T follicular helper cell (primary cell): ENCODE data around the gene CCL16.

ENCODE experiments used
- DNase-seq: peaks from one replicate; pipeline ENCODE4 v3.0.0-alpha.2; 2020; ENCODE audit warnings: low read depth

Gene CCL16

GRCh38 chr17:35986643-35987042 is 5.3 kb upstream of the CCL16 start, which contains the start of gene CCL14:
TSS of gene CCL14 (minus strand) at chr17:35986729. CDS start at chr17:35986649, 80 bp downstream.
- no peak for DNase-seq

GRCh38 chr17:35984140-35984539 is 2.8 kb upstream of the CCL16 start:
- no peak for DNase-seq

GRCh38 chr17:35982409-35983191 is 1.3 kb upstream of the CCL16 start:
- no peak for DNase-seq

- no peak for DNase-seq
Measured at GRCh38 chr17:35981908-35982330, 622 bp upstream of the CCL16 start.

DNA sequence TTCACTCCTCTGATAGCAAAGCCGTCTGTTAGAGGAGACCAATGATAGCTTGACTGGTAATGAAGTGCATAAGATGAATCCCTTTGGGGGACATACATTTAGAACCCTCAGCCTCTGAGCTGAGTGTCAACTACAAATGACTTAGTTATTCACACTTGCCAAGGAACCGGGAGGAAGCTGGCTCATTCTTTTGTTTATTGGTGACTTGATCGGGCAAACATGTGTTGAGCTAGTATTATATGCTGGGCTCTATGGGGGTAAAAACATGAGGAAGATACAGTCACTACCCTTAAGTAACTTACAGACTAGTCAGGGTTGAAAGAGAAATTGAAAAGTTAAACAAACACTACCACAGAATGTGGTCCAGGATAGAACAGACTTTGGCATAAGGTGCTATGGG is 3.0 kb downstream of the CCL16 start:
- no peak for DNase-seq

- DNase-seq: no peak
Measured at GRCh38 chr17:35977509-35977908, 3.8 kb downstream of the CCL16 start.

GRCh38 chr17:35973333-35974260 is 7.7 kb downstream of the CCL16 start:
- no peak for DNase-seq

GRCh38 chr17:35972945-35973332 is 8.4 kb downstream of the CCL16 start:
- DNase-seq: no peak

- DNase-seq: no peak
Measured at GRCh38 chr17:35972535-35972934, 8.8 kb downstream of the CCL16 start.

DNA sequence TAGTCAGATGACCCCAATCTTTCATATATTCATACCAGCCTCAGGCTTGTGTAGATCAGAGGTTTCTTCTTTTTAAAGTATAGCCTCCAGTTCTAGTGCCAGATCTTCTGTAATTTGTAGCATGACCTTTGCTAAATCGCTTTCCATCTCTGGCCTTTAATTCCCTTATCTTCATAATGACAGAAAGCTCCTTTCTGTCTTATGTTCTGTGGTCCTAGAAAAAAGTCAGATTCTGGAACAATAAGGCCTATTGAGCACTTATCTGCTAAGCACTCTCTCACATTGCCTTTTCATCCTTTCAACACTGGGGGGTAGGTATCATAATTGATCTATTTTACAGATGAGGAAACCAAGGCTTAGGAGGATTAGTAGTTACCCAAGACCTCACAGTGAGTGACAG is 9.2 kb downstream of the CCL16 start:
- DNase-seq: no peak

DNA sequence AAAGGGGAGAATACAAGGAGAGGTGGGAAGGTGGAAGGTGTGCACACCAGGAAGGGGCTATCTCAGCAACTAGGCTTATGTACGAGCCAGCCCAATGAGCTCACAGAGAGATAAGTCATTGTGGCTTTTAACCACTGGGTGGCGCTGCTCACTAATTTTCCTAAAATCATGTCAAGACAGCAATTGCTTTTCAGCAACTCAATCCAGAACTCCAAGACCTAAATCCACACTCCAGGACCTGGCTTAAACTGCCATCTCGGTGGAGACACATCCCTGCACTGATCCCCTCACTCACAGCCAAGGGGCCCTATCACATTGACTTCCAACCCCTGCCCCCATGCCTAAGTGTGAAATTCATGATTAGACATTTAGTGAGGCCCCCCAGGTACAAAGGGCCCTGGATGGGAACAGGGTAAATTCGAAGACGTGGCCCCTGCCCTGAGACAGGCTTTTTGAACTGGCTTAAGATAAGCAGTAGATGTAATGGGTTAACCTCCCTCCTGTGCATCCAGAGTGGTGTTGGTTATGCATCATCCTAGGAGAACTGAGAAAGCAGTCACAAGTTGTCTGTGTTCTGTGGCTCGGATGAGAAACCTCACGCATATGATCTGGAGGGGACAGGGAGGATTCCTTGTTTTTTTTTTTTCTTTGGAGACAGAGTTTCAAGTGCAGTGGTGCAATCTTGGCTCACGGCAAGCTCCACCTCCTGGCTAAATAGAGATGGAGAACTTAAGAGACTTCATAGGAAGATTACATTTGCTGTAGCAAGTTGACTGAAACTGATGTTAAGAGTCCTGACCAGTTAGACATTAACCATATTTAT is 11.5 kb downstream of the CCL16 start:
- peak; percentile 43 for DNase-seq

- no peak for DNase-seq
Measured at GRCh38 chr17:35968520-35969054, 12.7 kb downstream of the CCL16 start.

GRCh38 chr17:35965272-35965671 is 16.0 kb downstream of the CCL16 start:
- no peak for DNase-seq

DNA sequence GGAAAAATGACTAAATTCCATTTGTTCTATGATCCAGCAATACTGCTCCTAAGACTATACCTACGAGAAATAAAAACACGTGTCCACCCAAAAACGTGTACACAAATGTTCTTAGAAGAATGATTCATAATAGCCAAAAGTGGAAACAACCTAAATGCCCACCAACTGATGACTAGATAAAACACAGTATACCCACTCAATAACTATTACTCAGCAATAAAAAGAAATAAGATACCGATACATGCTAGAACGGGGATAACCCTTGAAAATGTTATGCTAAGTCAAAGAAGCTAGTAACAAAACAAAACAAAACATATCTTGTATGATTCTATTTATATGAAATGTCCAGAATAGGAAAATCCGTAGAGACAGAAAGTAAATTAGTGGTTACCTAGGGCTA is 17.6 kb downstream of the CCL16 start:
- no peak for DNase-seq

- no peak for DNase-seq
Measured at GRCh38 chr17:35953720-35954119, 27.6 kb downstream of the CCL16 start.

- no peak for DNase-seq
Measured at GRCh38 chr17:35949401-35949800, 31.9 kb downstream of the CCL16 start.

- DNase-seq: no peak
Measured at GRCh38 chr17:35948092-35948491, 33.2 kb downstream of the CCL16 start.

GRCh38 chr17:35947156-35947585 is 34.1 kb downstream of the CCL16 start:
- DNase-seq: peak; percentile 6

DNA sequence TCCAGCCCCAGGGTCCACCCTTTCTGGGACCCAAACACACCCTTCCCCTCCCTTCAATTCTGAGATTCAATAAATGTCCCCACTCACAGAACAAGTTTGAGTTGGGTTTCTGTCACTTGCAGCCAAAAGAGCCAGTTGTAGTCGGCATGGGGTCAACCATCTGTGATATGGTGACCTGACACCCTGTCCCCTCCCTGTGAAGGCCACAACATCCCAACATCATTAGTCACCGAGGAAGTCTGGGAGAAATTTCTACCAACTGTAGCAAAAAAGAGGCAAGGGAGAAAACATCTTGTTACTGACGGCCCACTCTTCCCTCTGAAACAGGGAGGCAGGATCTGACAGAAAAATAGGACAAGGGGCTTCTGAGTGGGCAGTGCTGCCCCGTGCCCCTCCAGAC is 37.1 kb downstream of the CCL16 start:
- DNase-seq: no peak

DNA sequence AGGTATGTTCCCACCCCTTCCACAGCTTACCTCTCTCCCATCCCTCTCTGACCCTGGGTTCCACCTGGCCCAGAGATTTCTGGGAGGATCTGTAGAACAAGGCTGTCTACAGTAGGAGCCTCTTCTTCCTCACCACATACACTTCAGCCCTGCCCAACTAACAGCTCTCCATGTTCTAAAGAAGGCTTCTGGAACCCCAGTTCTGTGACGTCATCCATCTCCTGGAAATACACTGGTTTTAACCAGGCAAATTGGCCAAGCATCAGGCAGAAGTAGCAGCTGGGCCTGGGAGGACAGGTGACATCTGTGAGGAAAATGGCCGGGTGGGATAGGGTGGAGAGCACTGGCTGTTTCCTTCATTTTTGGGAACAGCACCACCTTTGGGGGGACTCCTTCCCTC is 37.8 kb downstream of the CCL16 start, which contains the start of gene LYZL6:
Gene LYZL6, minus strand, starts transcription at position 177 of the 400 bp plus-strand sequence. CDS start 4,357 bp downstream, outside the sequence.
- DNase-seq: no peak

DNA sequence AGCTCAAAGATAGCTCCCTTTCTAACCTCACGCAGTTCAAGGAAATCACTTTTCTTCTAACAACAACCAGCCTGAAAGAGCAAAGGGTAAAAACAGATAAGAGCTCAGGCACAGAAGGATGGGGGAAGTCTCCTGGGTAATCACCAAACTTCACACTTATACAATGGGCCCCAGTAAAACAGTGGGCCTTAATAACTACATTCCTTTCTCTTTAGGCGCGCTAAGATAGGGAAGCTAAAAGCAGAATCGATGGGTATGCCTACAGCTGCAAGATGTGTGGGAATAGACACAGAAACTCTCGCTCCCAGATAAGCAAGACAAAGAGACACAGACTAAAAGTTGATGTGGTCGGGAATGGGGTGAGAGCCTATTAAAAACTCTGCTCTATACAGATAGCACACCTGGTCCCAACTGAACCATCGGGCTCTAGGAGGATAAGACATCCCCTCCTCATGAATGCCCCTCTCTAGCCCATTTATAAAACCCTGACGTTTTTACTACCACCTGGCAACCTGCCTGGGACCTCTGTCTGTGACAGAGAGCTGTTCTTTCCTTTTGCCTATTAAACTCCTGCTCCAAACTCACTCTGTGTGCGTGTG is 38.6 kb downstream of the CCL16 start:
- DNase-seq: no peak
